ENCODE data around the gene ATE1. TPM values are rescaled to one million over a fixed set of nuclear protein-coding genes. Genes with fewer than 3 reads are reported as not detected.

ATE1 gene
- total RNA-seq, 1 donor from 2014 or later, result 22.6 TPM

- Histone ChIP-seq H3K4me2 (ENCODE audit: low read length) (no peak overlapping the region), H2AFZ (ENCODE audit: low read depth, low read length) (no peak overlapping the region), H3K79me2 (ENCODE audit: insufficient read depth, low read length) (no peaks in the 10 kb centered on the region), H3K4me1 (ENCODE audit: insufficient read depth, low read length) (no peaks in the 10 kb centered on the region), H3K27ac (ENCODE audit: low read depth, low read length) (no peak overlapping the region), H3K4me3 (ENCODE audit: insufficient read depth, low read depth, low read length) (no peak overlapping the region), H4K20me1 (ENCODE audit: insufficient read depth, low read length) (peaks cover 4% of the 10 kb centered on the region), H3K36me3 (ENCODE audit: insufficient read depth, low read length) (peaks cover 4% of the 10 kb centered on the region), H3K27me3 (ENCODE audit: insufficient read depth, low read length) (no peaks in the 10 kb centered on the region), H3K9ac (ENCODE audit: low read length) (no peak overlapping the region), H3K9me3 (ENCODE audit: insufficient read depth, low read depth, low read length) (no peaks in the 10 kb centered on the region)
- Mint-ChIP-seq H3K27me3 (ENCODE audit: low read depth, unreplicated experiment) (no peaks in the 10 kb centered on the region), H3K4me1 (ENCODE audit: low read depth, unreplicated experiment) (no peaks in the 10 kb centered on the region), H3K27ac (ENCODE audit: unreplicated experiment) (no peak overlapping the region), H3K9me3 (ENCODE audit: unreplicated experiment) (no peaks in the 10 kb centered on the region), H3K4me3 (ENCODE audit: unreplicated experiment) (no peak overlapping the region), H3K36me3 (ENCODE audit: low read depth, unreplicated experiment) (peaks cover 7% of the 10 kb centered on the region)
- no peak for TF ChIP-seq CTCF (IDR thresholded peaks at IDR 0.05; ENCODE audit: insufficient read depth, low read depth, low read length)
- TF ChIP-seq EZH2 (IDR thresholded peaks at IDR 0.05; ENCODE audit: insufficient read depth, low read length), result no peak
- DNase-seq (ENCODE audit: low read depth) (no peak), FAIRE-seq (no peak)
These were observed 82.6 kb downstream of the ATE1 start for GRCh38 chr10:121845044-121845784.

GRCh38 chr10:121844537-121844936 is 83.3 kb downstream of the ATE1 start:
- Histone ChIP-seq H3K27ac (ENCODE audit: low read depth, low read length) (no peak overlapping the region), H3K27me3 (ENCODE audit: insufficient read depth, low read length) (no peaks in the 10 kb centered on the region), H3K4me1 (ENCODE audit: insufficient read depth, low read length) (no peaks in the 10 kb centered on the region), H3K9me3 (ENCODE audit: insufficient read depth, low read depth, low read length) (no peaks in the 10 kb centered on the region), H3K79me2 (ENCODE audit: insufficient read depth, low read length) (no peaks in the 10 kb centered on the region), H2AFZ (ENCODE audit: low read depth, low read length) (no peak overlapping the region), H3K4me3 (ENCODE audit: insufficient read depth, low read depth, low read length) (no peak overlapping the region), H3K4me2 (ENCODE audit: low read length) (no peak overlapping the region), H4K20me1 (ENCODE audit: insufficient read depth, low read length) (peaks cover 4% of the 10 kb centered on the region), H3K36me3 (ENCODE audit: insufficient read depth, low read length) (peaks cover 4% of the 10 kb centered on the region), H3K9ac (ENCODE audit: low read length) (no peak overlapping the region)
- Mint-ChIP-seq H3K4me1 (ENCODE audit: low read depth, unreplicated experiment) (no peaks in the 10 kb centered on the region), H3K27ac (ENCODE audit: unreplicated experiment) (no peak overlapping the region), H3K9me3 (ENCODE audit: unreplicated experiment) (no peaks in the 10 kb centered on the region), H3K4me3 (ENCODE audit: unreplicated experiment) (no peak overlapping the region), H3K27me3 (ENCODE audit: low read depth, unreplicated experiment) (no peaks in the 10 kb centered on the region), H3K36me3 (ENCODE audit: low read depth, unreplicated experiment) (peaks cover 6% of the 10 kb centered on the region)
- TF ChIP-seq CTCF (IDR thresholded peaks at IDR 0.05; ENCODE audit: insufficient read depth, low read depth, low read length) (no peak), EZH2 (IDR thresholded peaks at IDR 0.05; ENCODE audit: insufficient read depth, low read length) (no peak)
- no peak for DNase-seq (ENCODE audit: low read depth)
- no peak for FAIRE-seq

GRCh38 chr10:121843379-121843778 is 84.5 kb downstream of the ATE1 start:
- Histone ChIP-seq H3K79me2 (ENCODE audit: insufficient read depth, low read length) (no peaks in the 10 kb centered on the region), H3K36me3 (ENCODE audit: insufficient read depth, low read length) (no peaks in the 10 kb centered on the region), H3K4me1 (ENCODE audit: insufficient read depth, low read length) (no peaks in the 10 kb centered on the region), H3K27ac (ENCODE audit: low read depth, low read length) (no peak overlapping the region), H3K4me3 (ENCODE audit: insufficient read depth, low read depth, low read length) (no peak overlapping the region), H2AFZ (ENCODE audit: low read depth, low read length) (no peak overlapping the region), H3K27me3 (ENCODE audit: insufficient read depth, low read length) (no peaks in the 10 kb centered on the region), H3K4me2 (ENCODE audit: low read length) (no peak overlapping the region), H3K9me3 (ENCODE audit: insufficient read depth, low read depth, low read length) (no peaks in the 10 kb centered on the region), H3K9ac (ENCODE audit: low read length) (no peak overlapping the region), H4K20me1 (ENCODE audit: insufficient read depth, low read length) (peaks cover 4% of the 10 kb centered on the region)
- FAIRE-seq, result no peak
- Mint-ChIP-seq H3K36me3 (ENCODE audit: low read depth, unreplicated experiment) (peaks cover 6% of the 10 kb centered on the region), H3K4me1 (ENCODE audit: low read depth, unreplicated experiment) (no peaks in the 10 kb centered on the region), H3K27ac (ENCODE audit: unreplicated experiment) (no peak overlapping the region), H3K4me3 (ENCODE audit: unreplicated experiment) (no peak overlapping the region), H3K27me3 (ENCODE audit: low read depth, unreplicated experiment) (no peaks in the 10 kb centered on the region), H3K9me3 (ENCODE audit: unreplicated experiment) (no peaks in the 10 kb centered on the region)
- DNase-seq (ENCODE audit: low read depth), result no peak
- TF ChIP-seq CTCF (IDR thresholded peaks at IDR 0.05; ENCODE audit: insufficient read depth, low read depth, low read length) (no peak), EZH2 (IDR thresholded peaks at IDR 0.05; ENCODE audit: insufficient read depth, low read length) (no peak)
